Progenitor cell of endocrine pancreas (in vitro differentiated cells): ENCODE results near the gene VPREB3. TPM values are rescaled to one million over a fixed set of nuclear protein-coding genes. Genes with fewer than 3 reads are reported as not detected.

Experiments used
- DNase-seq: peaks from one replicate; pipeline ENCODE4 v3.0.0; 2021; ENCODE audit warnings: low spot score; ENCODE audit not compliant: unreplicated experiment
- H3K27ac Mint-ChIP-seq: 2 replicates; pipeline ENCODE4 v1.8.0; 2021; ENCODE audit warnings: mild to moderate bottlenecking, moderate library complexity, mixed read lengths
- H3K27me3 Mint-ChIP-seq: 2 replicates; pipeline ENCODE4 v1.8.0; 2021; ENCODE audit warnings: mixed read lengths
- H3K36me3 Mint-ChIP-seq: 2 replicates; pipeline ENCODE4 v1.8.0; 2022; ENCODE audit warnings: mixed read lengths; ENCODE audit not compliant: insufficient read depth
- H3K4me1 Mint-ChIP-seq: 2 replicates; pipeline ENCODE4 v1.8.0; 2021; ENCODE audit warnings: low read depth, mixed read lengths
- H3K4me3 Mint-ChIP-seq: 2 replicates; pipeline ENCODE4 v1.8.0; 2021; ENCODE audit warnings: low read depth, mild to moderate bottlenecking, moderate library complexity, mixed read lengths
- H3K9me3 Mint-ChIP-seq: 2 replicates; pipeline ENCODE4 v1.8.0; 2021; ENCODE audit warnings: low read depth, mixed read lengths
- total RNA-seq: library from RNA; stranded (reverse); gene quantifications from 2 replicates; pipeline ENCODE4 v1.2.1, GENCODE V29; 2021
- TF ChIP-seq, protein P1 (sequence below): fragments of 200-600 bp; sonication (generic); IDR thresholded peaks from one replicate; pipeline ENCODE4 v1.5.0; 2021; ENCODE audit warnings: antibody characterized with exemption, mild to moderate bottlenecking; ENCODE audit not compliant: unreplicated experiment

VPREB3 gene
- total RNA-seq, 1 donor from 2014 or later = not detected

DNA sequence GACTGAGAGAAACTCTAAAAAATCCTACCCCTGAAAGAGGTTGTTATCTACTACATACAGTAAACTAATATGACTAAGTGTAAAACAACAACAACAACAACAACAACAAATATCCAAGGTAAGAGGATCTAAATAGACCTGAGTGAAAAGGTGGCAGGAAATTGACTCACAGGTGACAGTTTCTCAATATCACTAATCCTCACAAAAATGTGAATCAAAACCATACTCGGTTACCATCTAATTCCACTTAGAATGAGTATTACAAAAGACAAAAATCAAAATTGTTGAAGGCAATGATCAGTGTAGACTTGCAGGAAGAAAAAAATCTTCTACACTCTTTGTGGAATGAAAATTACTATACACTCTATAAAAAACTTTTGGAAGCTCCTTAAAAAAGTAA lies 46.0 kb downstream of the VPREB3 start:
- H3K9me3 Mint-ChIP-seq = no peaks in the 10 kb centered on the region

DNA sequence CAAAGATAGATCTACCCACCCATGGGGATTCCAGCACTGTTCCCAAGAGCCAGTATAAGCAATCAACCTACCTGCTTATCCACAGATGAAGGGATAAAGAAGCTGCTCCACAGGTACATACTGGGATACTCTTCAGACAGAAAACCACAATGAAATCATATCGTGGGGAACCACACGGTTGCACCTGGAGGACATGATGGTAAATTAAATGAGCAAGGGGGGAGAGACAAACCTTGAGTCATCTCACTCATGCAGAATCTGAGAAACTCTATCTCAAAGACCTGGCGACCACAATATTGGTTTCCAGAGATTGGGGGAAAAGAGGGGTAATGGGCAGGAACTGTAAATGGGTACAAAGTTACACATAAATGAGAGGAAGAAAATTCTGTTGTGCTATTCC lies 48.9 kb downstream of the VPREB3 start:
- Mint-ChIP-seq H3K9me3 (no peaks in the 10 kb centered on the region), H3K4me1 (peaks cover 3% of the 10 kb centered on the region), H3K27me3 (no peaks in the 10 kb centered on the region), H3K4me3 (no peak overlapping the region), H3K27ac (no peak overlapping the region), H3K36me3 (peaks cover 56% of the 10 kb centered on the region)
- TF ChIP-seq, protein P1, sequence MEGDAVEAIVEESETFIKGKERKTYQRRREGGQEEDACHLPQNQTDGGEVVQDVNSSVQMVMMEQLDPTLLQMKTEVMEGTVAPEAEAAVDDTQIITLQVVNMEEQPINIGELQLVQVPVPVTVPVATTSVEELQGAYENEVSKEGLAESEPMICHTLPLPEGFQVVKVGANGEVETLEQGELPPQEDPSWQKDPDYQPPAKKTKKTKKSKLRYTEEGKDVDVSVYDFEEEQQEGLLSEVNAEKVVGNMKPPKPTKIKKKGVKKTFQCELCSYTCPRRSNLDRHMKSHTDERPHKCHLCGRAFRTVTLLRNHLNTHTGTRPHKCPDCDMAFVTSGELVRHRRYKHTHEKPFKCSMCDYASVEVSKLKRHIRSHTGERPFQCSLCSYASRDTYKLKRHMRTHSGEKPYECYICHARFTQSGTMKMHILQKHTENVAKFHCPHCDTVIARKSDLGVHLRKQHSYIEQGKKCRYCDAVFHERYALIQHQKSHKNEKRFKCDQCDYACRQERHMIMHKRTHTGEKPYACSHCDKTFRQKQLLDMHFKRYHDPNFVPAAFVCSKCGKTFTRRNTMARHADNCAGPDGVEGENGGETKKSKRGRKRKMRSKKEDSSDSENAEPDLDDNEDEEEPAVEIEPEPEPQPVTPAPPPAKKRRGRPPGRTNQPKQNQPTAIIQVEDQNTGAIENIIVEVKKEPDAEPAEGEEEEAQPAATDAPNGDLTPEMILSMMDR = no peak
- DNase-seq = no peak

More for the DNA sequence above, 46.0 kb downstream of the VPREB3 start:
- DNase-seq = no peak
- H3K27ac Mint-ChIP-seq = no peak overlapping the region
- H3K27me3 Mint-ChIP-seq = no peaks in the 10 kb centered on the region
- H3K4me3 Mint-ChIP-seq = no peak overlapping the region
- TF ChIP-seq, protein P1 = no peak
- H3K4me1 Mint-ChIP-seq = no peaks in the 10 kb centered on the region
- peaks cover 53% of the 10 kb centered on the region for H3K36me3 Mint-ChIP-seq

DNA sequence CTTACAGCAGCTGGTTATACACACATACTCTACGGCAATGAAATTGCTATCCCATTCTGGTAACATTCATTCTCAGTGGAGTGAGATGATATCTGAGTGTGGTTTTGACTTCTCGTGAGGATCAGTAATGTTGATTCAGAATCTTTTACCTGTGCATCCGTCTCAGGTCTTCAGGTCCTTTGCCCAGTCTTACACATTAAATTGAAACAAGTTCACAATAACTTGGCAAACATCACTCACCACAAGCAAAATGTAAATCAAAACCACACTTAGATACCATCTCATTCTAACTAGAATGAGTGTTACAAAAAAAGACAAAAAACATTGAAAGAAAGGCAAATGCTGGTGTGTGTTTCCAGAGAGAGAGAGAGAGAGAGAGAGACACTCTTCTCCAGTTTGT lies 49.4 kb downstream of the VPREB3 start:
- Mint-ChIP-seq H3K27ac (no peak overlapping the region), H3K27me3 (no peaks in the 10 kb centered on the region), H3K4me1 (peaks cover 3% of the 10 kb centered on the region), H3K9me3 (no peaks in the 10 kb centered on the region), H3K4me3 (no peak overlapping the region), H3K36me3 (peaks cover 55% of the 10 kb centered on the region)
- DNase-seq = no peak
- TF ChIP-seq, protein P1 = no peak

DNA sequence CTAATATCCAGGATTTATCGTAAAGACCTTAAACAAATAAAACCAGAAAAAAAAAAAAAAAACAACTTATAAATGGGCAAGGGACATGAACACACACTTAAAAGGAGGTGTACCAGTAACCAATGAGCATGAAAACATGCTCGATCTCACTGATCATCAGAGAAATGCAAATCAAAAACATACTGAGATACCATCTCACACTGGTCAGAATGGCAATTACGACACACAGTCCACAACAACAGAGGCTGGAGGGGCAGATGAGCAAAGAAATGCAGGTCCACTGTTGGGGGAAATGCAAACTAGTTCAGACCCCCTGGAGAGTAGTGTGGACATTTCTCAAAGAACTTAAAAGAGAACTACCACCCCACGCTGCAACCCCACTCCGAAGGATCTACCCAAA lies 50.2 kb downstream of the VPREB3 start:
- Mint-ChIP-seq H3K27me3 (no peaks in the 10 kb centered on the region), H3K27ac (no peak overlapping the region), H3K4me3 (no peak overlapping the region), H3K9me3 (no peaks in the 10 kb centered on the region), H3K4me1 (peaks cover 3% of the 10 kb centered on the region), H3K36me3 (peaks cover 51% of the 10 kb centered on the region)
- TF ChIP-seq, protein P1 = no peak
- no peak for DNase-seq

Other genes starting within 250 kb of the VPREB3 start
- not detected in 2 replicates for gene IGLL1, start 174.1 kb downstream of the VPREB3 start, total RNA-seq
- 8.6 and 11.1 TPM in 2 replicates for gene DRICH1, start 122.1 kb downstream of the VPREB3 start, total RNA-seq
- gene RGL4, start 63.4 kb downstream of the VPREB3 start, total RNA-seq = 0.07 TPM in 1 of 2 replicates, not detected in the other
- 8.9 and 9.8 TPM in 2 replicates for gene ZNF70, start 3.3 kb downstream of the VPREB3 start, total RNA-seq
- gene C22orf15, start 8.6 kb upstream of the VPREB3 start, total RNA-seq = not detected in 2 replicates
- gene CHCHD10, start 13.5 kb upstream of the VPREB3 start, total RNA-seq = 39.5 and 42.3 TPM in 2 replicates
- 41.6 and 50.2 TPM in 2 replicates for gene MMP11, start 18.4 kb upstream of the VPREB3 start, total RNA-seq
- 185 and 195 TPM in 2 replicates for gene SMARCB1, start 32.5 kb upstream of the VPREB3 start, total RNA-seq
- 1.5 and 2.8 TPM in 2 replicates for gene DERL3, start 84.6 kb upstream of the VPREB3 start, total RNA-seq
- gene SLC2A11, start 103.5 kb upstream of the VPREB3 start, total RNA-seq = 39.7 and 40.1 TPM in 2 replicates
- 562 and 580 TPM in 2 replicates for gene MIF, start 140.0 kb upstream of the VPREB3 start, total RNA-seq
- 4.8 and 5.4 TPM in 2 replicates for gene GSTT2B, start 206.8 kb upstream of the VPREB3 start, total RNA-seq
- gene DDTL, start 212.5 kb upstream of the VPREB3 start, total RNA-seq = not detected in 2 replicates
- gene DDT, start 220.0 kb upstream of the VPREB3 start, total RNA-seq = 93.3 and 102 TPM in 2 replicates
- 0.47 and 0.60 TPM in 2 replicates for gene GSTT2, start 225.7 kb upstream of the VPREB3 start, total RNA-seq